ENCODE data around the gene KCNT1.

GRCh38 chr9:135817951-135818717 is 116.1 kb downstream of the KCNT1 start:
- TF ChIP-seq, protein P1, sequence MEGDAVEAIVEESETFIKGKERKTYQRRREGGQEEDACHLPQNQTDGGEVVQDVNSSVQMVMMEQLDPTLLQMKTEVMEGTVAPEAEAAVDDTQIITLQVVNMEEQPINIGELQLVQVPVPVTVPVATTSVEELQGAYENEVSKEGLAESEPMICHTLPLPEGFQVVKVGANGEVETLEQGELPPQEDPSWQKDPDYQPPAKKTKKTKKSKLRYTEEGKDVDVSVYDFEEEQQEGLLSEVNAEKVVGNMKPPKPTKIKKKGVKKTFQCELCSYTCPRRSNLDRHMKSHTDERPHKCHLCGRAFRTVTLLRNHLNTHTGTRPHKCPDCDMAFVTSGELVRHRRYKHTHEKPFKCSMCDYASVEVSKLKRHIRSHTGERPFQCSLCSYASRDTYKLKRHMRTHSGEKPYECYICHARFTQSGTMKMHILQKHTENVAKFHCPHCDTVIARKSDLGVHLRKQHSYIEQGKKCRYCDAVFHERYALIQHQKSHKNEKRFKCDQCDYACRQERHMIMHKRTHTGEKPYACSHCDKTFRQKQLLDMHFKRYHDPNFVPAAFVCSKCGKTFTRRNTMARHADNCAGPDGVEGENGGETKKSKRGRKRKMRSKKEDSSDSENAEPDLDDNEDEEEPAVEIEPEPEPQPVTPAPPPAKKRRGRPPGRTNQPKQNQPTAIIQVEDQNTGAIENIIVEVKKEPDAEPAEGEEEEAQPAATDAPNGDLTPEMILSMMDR (IDR thresholded peaks at IDR 0.05; ENCODE audit: extremely low read depth in 1 of 2, insufficient read depth in 1 of 2, low read depth in 1 of 2, low read length in 2 of 2): no peak
- TF ChIP-seq MYC (IDR thresholded peaks at IDR 0.05; ENCODE audit: low read depth, low read length): no peak
- no peak for TF ChIP-seq POLR2A (IDR thresholded peaks at IDR 0.05; ENCODE audit: low read depth, low read length)
- TF ChIP-seq, protein P2, sequence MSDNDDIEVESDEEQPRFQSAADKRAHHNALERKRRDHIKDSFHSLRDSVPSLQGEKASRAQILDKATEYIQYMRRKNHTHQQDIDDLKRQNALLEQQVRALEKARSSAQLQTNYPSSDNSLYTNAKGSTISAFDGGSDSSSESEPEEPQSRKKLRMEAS (IDR thresholded peaks at IDR 0.05; ENCODE audit: insufficient read depth, insufficient read length): no peak
- TF ChIP-seq GATA2 (IDR thresholded peaks at IDR 0.05; ENCODE audit: insufficient read depth, insufficient read length, low read depth, low read length): no peak
- TF ChIP-seq POLR2AphosphoS5 (IDR thresholded peaks at IDR 0.05; ENCODE audit: insufficient read depth, low read depth, low read length): no peak
- TF ChIP-seq EZH2 (IDR thresholded peaks at IDR 0.05; ENCODE audit: borderline replicate concordance, low read depth, low read length, severe bottlenecking): no peak
- TF ChIP-seq JUN (IDR thresholded peaks at IDR 0.05; ENCODE audit: borderline replicate concordance, insufficient read depth, insufficient read length, low read depth): no peak
